Measurements from ENCODE around the gene FAM120C. TPM values are rescaled to one million over a fixed set of nuclear protein-coding genes. Genes with fewer than 3 reads are reported as not detected.

FAM120C gene
- total RNA-seq, 1 donor from 2014 or later: 14.0 TPM

DNA sequence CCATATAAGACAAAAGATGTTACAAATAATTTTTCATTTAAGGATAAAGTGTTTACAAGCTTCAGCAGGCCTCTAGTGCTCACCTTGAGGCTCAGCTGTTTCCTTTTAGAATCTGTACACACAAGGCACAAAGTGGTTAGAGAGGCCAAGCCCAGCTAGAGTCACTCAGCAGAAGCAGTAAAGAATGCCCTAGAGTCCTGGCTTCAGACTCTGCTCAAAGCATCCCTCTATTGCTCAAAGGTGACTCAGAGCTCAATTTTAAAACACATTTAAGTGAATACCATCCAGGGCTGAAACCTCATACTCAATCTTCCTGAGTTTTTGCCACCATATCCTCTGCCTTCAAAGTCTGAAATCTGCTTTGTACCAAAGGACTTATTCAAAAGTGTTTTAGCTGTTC, 116.2 kb downstream of the FAM120C start:
- TF ChIP-seq, protein P1, sequence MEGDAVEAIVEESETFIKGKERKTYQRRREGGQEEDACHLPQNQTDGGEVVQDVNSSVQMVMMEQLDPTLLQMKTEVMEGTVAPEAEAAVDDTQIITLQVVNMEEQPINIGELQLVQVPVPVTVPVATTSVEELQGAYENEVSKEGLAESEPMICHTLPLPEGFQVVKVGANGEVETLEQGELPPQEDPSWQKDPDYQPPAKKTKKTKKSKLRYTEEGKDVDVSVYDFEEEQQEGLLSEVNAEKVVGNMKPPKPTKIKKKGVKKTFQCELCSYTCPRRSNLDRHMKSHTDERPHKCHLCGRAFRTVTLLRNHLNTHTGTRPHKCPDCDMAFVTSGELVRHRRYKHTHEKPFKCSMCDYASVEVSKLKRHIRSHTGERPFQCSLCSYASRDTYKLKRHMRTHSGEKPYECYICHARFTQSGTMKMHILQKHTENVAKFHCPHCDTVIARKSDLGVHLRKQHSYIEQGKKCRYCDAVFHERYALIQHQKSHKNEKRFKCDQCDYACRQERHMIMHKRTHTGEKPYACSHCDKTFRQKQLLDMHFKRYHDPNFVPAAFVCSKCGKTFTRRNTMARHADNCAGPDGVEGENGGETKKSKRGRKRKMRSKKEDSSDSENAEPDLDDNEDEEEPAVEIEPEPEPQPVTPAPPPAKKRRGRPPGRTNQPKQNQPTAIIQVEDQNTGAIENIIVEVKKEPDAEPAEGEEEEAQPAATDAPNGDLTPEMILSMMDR (conservative IDR thresholded peaks at IDR 0.05): no peak
- H3K4me3 Mint-ChIP-seq: no peak overlapping the region
- H3K27me3 Mint-ChIP-seq (ENCODE audit: low read depth): no peaks in the 10 kb centered on the region
- H3K4me1 Mint-ChIP-seq: no peaks in the 10 kb centered on the region
- no peaks in the 10 kb centered on the region for H3K9me3 Mint-ChIP-seq
- H3K36me3 Mint-ChIP-seq (ENCODE audit: low read depth): peaks cover 12% of the 10 kb centered on the region
- no peak overlapping the region for H3K27ac Mint-ChIP-seq (ENCODE audit: unreplicated experiment)
- DNase-seq (ENCODE audit: low read depth, low spot score): no peak

DNA sequence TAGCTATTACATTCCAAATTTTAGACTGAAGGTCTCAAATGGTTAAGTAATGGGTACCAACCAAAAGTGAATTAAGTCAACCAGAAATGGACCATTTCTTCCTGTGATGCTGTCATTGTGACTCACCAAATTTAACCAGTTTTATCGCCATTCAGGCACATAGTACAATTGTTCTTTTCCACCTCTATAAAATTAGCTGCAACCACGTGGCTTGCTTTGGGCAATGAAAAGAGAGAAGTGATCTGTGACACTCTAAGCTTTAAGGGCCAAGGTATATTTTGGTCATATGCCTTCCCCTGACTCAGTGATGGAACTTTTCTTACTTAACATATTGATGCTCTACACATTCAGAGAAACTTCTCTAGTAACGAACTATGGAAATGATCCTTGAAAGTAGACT, 118.5 kb downstream of the FAM120C start:
- H3K4me1 Mint-ChIP-seq: no peaks in the 10 kb centered on the region
- H3K9me3 Mint-ChIP-seq: no peaks in the 10 kb centered on the region
- H3K36me3 Mint-ChIP-seq (ENCODE audit: low read depth): peaks cover 12% of the 10 kb centered on the region
- TF ChIP-seq, protein P1 (conservative IDR thresholded peaks at IDR 0.05): no peak
- no peak overlapping the region for H3K27ac Mint-ChIP-seq (ENCODE audit: unreplicated experiment)
- no peak for DNase-seq (ENCODE audit: low read depth, low spot score)
- no peak overlapping the region for H3K4me3 Mint-ChIP-seq
- H3K27me3 Mint-ChIP-seq (ENCODE audit: low read depth): no peaks in the 10 kb centered on the region

DNA sequence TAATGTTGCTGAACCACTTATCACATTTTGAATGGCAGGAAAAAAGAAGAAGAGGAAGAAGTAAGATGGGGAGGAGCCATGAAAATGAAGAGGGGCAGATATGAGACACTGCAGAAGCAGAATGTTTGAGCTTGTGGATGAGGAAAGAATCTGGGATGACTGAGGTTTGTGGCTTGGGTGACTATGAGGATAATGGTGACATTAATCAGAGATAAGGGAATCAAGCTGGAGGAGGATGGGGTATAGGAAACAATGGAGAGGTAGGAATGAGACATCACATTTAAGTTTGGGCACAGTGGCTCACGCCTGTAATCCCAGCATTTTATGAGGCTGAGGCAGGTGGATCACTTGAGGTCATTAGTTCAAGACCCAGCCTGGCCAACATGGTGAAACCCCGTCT, 119.7 kb downstream of the FAM120C start:
- Mint-ChIP-seq H3K4me1 (no peaks in the 10 kb centered on the region), H3K27ac (ENCODE audit: unreplicated experiment) (no peak overlapping the region), H3K27me3 (ENCODE audit: low read depth) (no peaks in the 10 kb centered on the region), H3K9me3 (no peaks in the 10 kb centered on the region), H3K4me3 (no peak overlapping the region), H3K36me3 (ENCODE audit: low read depth) (peaks cover 12% of the 10 kb centered on the region)
- DNase-seq (ENCODE audit: low read depth, low spot score): no peak
- TF ChIP-seq, protein P1 (conservative IDR thresholded peaks at IDR 0.05): no peak

DNA sequence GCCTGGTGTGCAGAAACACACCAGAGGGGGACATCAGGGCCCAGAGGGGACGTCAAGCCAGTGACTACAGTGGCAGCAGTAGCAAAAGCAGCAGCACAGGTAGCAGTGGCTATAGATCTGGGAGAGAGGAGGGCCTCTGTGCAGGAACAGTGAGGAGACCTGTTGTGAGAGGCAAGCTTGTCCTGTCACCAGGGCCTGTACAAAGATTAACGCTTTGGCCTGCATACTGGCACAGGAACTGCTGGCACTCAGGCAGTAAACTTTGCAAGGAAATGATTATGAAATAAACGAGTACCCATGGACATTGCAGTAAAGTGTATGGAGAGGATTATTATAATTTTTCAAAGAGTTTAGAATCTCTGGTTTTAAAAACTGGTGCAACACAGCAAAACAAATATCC, 133.3 kb downstream of the FAM120C start:
- TF ChIP-seq, protein P1 (conservative IDR thresholded peaks at IDR 0.05): no peak
- H3K36me3 Mint-ChIP-seq (ENCODE audit: low read depth): no peaks in the 10 kb centered on the region
- DNase-seq (ENCODE audit: low read depth, low spot score): no peak
- H3K4me3 Mint-ChIP-seq: no peak overlapping the region
- H3K9me3 Mint-ChIP-seq: no peaks in the 10 kb centered on the region
- H3K27ac Mint-ChIP-seq (ENCODE audit: unreplicated experiment): no peak overlapping the region
- peaks cover 13% of the 10 kb centered on the region for H3K4me1 Mint-ChIP-seq
- no peaks in the 10 kb centered on the region for H3K27me3 Mint-ChIP-seq (ENCODE audit: low read depth)

DNA sequence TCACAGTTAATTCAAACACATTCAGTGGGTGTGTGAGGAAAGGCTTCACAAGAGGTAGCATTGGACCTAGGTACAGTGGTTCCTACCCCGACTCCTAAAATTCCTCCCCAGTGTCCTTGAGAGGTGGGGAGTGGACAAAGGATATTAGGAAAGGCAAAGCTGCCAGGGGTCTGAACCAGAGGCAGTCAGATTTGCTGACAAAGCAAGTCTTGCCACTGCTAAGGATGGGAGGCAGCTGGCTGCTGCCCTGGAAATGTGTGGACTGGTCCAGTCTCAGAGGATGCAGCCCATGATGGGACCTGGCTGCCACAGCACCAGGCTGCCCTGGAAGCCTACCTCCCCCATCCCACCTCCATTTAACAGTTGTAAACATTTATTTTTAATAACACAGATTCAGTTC, 134.6 kb downstream of the FAM120C start:
- Mint-ChIP-seq H3K36me3 (ENCODE audit: low read depth) (no peaks in the 10 kb centered on the region), H3K27me3 (ENCODE audit: low read depth) (no peaks in the 10 kb centered on the region), H3K4me3 (no peak overlapping the region), H3K9me3 (no peaks in the 10 kb centered on the region), H3K27ac (ENCODE audit: unreplicated experiment) (peak overlapping the region; percentile 43), H3K4me1 (peaks cover 16% of the 10 kb centered on the region)
- no peak for DNase-seq (ENCODE audit: low read depth, low spot score)
- TF ChIP-seq, protein P1 (conservative IDR thresholded peaks at IDR 0.05): no peak
